Progenitor cell of endocrine pancreas (in vitro differentiated cells): ENCODE data around the gene MPRIP. TPM values are rescaled to one million over a fixed set of nuclear protein-coding genes. Genes with fewer than 3 reads are reported as not detected.

Experiments used
- DNase-seq: peaks from one replicate; pipeline ENCODE4 v3.0.0; 2021; ENCODE audit warnings: low spot score; ENCODE audit not compliant: unreplicated experiment
- H3K27ac Mint-ChIP-seq: 2 replicates; pipeline ENCODE4 v1.8.0; 2021; ENCODE audit warnings: mild to moderate bottlenecking, moderate library complexity, mixed read lengths
- H3K27me3 Mint-ChIP-seq: 2 replicates; pipeline ENCODE4 v1.8.0; 2021; ENCODE audit warnings: mixed read lengths
- H3K36me3 Mint-ChIP-seq: 2 replicates; pipeline ENCODE4 v1.8.0; 2022; ENCODE audit warnings: mixed read lengths; ENCODE audit not compliant: insufficient read depth
- H3K4me1 Mint-ChIP-seq: 2 replicates; pipeline ENCODE4 v1.8.0; 2021; ENCODE audit warnings: low read depth, mixed read lengths
- H3K4me3 Mint-ChIP-seq: 2 replicates; pipeline ENCODE4 v1.8.0; 2021; ENCODE audit warnings: low read depth, mild to moderate bottlenecking, moderate library complexity, mixed read lengths
- H3K9me3 Mint-ChIP-seq: 2 replicates; pipeline ENCODE4 v1.8.0; 2021; ENCODE audit warnings: low read depth, mixed read lengths
- total RNA-seq: library from RNA; stranded (reverse); gene quantifications from 2 replicates; pipeline ENCODE4 v1.2.1, GENCODE V29; 2021
- TF ChIP-seq, protein P1 (sequence below): fragments of 200-600 bp; sonication (generic); IDR thresholded peaks from one replicate; pipeline ENCODE4 v1.5.0; 2021; ENCODE audit warnings: antibody characterized with exemption, mild to moderate bottlenecking; ENCODE audit not compliant: unreplicated experiment

Gene MPRIP
- total RNA-seq, 1 donor from 2014 or later: 195 TPM

DNA sequence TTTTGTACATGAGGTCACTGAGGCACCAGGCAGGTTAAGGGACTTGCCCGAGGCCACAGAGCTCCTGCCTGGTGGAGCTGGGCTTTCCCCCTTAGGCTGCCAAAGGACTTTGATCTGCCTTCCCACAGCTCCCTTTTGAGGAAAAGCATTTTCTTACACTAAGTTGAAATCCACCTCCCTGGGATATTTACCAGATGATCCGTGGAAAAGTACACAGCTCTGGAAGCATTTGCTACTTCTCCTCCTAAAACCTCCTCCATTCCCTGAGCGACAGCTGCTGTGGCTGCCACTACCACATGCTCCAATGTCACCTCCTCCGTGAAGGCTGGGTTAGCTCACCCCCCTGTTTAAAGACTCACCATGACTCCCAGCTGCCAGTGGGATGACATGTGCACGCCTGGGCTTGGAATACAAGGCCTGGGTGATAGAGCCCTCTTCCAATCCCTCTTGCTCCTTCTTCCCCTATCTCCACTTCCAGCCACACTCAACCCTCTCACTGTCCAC is 1.2 kb upstream of the MPRIP start:
- peaks cover under 1% of the 10 kb centered on the region for H3K9me3 Mint-ChIP-seq
- peaks cover 5% of the 10 kb centered on the region for H3K27me3 Mint-ChIP-seq
- peak overlapping the region; percentile 30 for H3K27ac Mint-ChIP-seq
- DNase-seq: no peak
- peaks cover 1% of the 10 kb centered on the region for H3K36me3 Mint-ChIP-seq
- TF ChIP-seq, protein P1, sequence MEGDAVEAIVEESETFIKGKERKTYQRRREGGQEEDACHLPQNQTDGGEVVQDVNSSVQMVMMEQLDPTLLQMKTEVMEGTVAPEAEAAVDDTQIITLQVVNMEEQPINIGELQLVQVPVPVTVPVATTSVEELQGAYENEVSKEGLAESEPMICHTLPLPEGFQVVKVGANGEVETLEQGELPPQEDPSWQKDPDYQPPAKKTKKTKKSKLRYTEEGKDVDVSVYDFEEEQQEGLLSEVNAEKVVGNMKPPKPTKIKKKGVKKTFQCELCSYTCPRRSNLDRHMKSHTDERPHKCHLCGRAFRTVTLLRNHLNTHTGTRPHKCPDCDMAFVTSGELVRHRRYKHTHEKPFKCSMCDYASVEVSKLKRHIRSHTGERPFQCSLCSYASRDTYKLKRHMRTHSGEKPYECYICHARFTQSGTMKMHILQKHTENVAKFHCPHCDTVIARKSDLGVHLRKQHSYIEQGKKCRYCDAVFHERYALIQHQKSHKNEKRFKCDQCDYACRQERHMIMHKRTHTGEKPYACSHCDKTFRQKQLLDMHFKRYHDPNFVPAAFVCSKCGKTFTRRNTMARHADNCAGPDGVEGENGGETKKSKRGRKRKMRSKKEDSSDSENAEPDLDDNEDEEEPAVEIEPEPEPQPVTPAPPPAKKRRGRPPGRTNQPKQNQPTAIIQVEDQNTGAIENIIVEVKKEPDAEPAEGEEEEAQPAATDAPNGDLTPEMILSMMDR: no peak
- peaks cover 31% of the 10 kb centered on the region for H3K4me1 Mint-ChIP-seq
- H3K4me3 Mint-ChIP-seq: peak overlapping the region; percentile 41

DNA sequence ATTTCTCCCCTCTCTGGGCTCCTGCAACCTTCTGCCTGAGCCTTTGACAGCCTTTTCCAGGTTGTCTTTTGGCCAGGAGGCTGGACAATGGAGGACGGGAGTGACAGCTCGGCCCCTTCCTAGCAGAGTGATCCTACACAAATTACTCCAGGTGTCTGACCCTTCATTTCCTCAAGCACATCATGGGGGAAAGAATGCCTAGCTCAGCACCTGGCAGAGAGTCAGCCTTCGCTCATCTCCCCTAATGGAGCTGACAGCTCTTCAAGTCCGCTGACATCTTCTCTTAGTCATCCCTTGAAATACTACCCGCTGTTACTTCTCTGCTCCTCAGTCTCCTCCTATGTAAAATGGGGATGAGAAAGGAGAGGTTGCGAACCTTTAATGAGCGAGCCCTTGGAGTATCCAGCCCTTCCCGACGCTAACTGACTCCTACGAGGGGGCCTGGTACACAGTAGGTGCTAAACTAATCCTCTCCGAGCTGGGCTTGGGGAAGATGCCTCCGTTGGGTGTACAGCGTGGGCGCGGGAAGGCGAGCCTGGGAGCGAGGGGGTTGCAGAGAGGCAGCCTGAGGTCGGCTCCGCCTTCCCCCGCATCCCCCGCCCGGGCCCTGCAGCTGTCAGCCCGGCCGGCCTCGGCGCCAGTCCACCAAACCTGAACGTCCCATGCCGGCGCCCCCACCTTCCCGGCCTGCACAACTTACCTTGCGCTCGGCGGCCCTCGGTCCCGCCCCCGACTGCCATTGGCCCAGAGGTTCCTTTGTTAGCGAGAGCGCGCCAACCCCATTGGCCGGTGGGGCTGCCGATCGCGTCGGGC is 480 bp upstream of the MPRIP start:
- peak; percentile 98 for DNase-seq
- H3K27ac Mint-ChIP-seq: peak overlapping the region; percentile 45
- H3K4me3 Mint-ChIP-seq: peak overlapping the region; percentile 65
- TF ChIP-seq, protein P1: no peak
- H3K36me3 Mint-ChIP-seq: peaks cover 4% of the 10 kb centered on the region
- H3K4me1 Mint-ChIP-seq: peaks cover 31% of the 10 kb centered on the region
- peaks cover 2% of the 10 kb centered on the region for H3K9me3 Mint-ChIP-seq
- H3K27me3 Mint-ChIP-seq: peaks cover 5% of the 10 kb centered on the region

DNA sequence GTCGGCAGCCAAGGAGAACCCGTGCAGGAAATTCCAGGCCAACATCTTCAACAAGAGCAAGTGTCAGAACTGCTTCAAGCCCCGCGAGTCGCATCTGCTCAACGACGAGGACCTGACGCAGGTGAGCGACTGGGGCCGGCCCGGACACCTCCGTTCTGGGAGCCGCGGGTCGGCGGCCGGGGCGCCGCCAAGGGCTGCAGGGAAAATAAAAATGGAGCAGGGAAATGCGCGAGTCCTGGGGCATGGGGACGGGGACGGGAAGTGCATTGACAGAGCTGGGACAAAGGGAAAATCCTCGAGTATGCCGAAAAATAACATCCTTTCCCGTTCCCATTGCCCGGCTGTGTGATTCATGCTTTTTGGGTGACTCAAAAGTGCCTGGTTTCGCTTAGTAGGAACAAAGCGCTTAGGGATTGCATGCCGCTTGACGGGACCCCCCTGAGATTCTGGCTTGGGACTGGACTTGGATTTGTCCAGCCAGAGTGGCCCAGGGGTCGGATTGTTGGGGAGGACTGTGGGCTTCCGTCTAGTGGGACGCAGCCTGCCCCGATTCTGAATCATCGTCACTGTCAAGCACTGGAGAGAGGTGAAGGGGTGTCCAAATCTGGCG is 699 bp downstream of the MPRIP start:
- no peak for DNase-seq
- Mint-ChIP-seq H3K9me3 (peaks cover 2% of the 10 kb centered on the region), H3K4me1 (peaks cover 32% of the 10 kb centered on the region), H3K27ac (peak overlapping the region; percentile 96), H3K27me3 (peaks cover 5% of the 10 kb centered on the region), H3K4me3 (peak overlapping the region; percentile 94), H3K36me3 (peaks cover 5% of the 10 kb centered on the region)
- TF ChIP-seq, protein P1: no peak

DNA sequence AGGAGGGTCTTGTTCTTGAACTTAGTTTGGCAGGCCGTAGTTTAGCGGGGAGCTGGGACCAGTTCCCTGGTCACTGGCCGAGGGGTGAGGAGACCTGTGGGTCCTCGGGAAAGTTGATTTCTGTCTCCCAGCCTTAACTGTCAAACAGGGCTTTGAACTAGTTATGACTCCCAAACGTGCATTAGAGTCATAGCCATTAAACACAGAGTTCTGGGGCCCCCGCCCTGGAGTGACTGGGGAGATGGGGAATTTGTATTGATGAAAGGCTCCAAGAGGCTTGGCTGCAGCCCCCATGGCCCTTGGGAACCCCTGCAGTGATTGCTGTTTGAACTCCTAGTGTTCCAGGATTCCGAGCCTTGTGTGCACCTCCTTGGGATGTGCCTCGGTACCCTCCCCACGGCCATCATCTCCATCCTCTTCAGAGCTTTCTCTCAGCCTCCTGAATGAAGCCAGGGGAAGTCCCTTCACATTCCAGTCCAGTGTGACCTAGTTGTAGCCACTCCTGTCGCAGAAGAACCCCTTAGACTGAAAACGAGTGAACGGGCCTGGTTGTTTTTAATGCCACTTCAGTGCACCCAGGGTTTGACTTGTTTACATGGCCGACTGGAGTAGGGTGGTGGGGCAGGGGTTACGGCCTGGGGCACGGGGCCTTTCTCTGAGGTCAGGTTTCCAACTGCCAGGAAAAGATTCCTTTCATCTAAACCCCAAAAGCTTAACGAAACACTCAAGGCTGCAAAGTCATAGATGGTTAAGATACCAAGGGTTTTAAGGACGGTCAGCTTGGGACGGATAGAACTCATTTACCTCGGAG is 1.4 kb downstream of the MPRIP start:
- TF ChIP-seq, protein P1: no peak
- peak overlapping the region; percentile 96 for H3K27ac Mint-ChIP-seq
- H3K9me3 Mint-ChIP-seq: peaks cover 2% of the 10 kb centered on the region
- no peak for DNase-seq
- H3K36me3 Mint-ChIP-seq: peaks cover 5% of the 10 kb centered on the region
- peak overlapping the region; percentile 94 for H3K4me3 Mint-ChIP-seq
- peaks cover 32% of the 10 kb centered on the region for H3K4me1 Mint-ChIP-seq
- H3K27me3 Mint-ChIP-seq: peaks cover 5% of the 10 kb centered on the region
